ENCODE measurements around the gene VAC14.

- TF ChIP-seq CTCF (IDR thresholded peaks at IDR 0.05 in 2 of 3, conservative IDR thresholded peaks at IDR 0.05 in 1 of 3; ENCODE audit: borderline replicate concordance in 1 of 3, insufficient read depth in 1 of 3, low read depth in 2 of 3, low read length in 2 of 3) (no peak), FOSL1 (IDR thresholded peaks at IDR 0.05; ENCODE audit: low read depth) (no peak)
These were observed 57.2 kb downstream of the VAC14 start for GRCh38 chr16:70743791-70744190.
